Upper lobe of left lung (tissue), 6 donors: ENCODE data around the gene SP7. TPM values are rescaled to one million over a fixed set of nuclear protein-coding genes. Genes with fewer than 3 reads are reported as not detected.
A peak's percentile ranks its signal among the peaks of the same experiment; 100 is the strongest.

Experiments
- ATAC-seq, 2 donors: fragments of 200-7000 bp; cut with Tn5 transposase; one replicate each; pipeline ENCODE4 v1.9.1; 2022; ENCODE audit warnings: mild to moderate bottlenecking in 2 of 2, moderate library complexity in 2 of 2; ENCODE audit not compliant: low FRiP score in 2 of 2
- DNase-seq, 2 donors: peaks; one replicate each; pipeline ENCODE4 v3.0.0-alpha.2; 2019 to 2020
- H3K27ac ChIP-seq, 4 donors: fragments of 200-600 bp; sonication (generic); one replicate each; pipeline ENCODE4 v1.5.1; 2016 to 2019
- H3K27me3 ChIP-seq, 4 donors: fragments of 200-600 bp; sonication (generic); one replicate each; pipeline ENCODE4 v1.5.1; 2017 to 2019
- H3K36me3 ChIP-seq, 4 donors: fragments of 200-600 bp; sonication (generic); one replicate each; pipeline ENCODE4 v1.5.1; 2016 to 2019
- H3K4me1 ChIP-seq, 4 donors: fragments of 200-600 bp; sonication (generic); one replicate each; pipeline ENCODE4 v1.5.1; 2018 to 2019
- H3K4me3 ChIP-seq, 4 donors: fragments of 200-600 bp; sonication (generic); one replicate each; pipeline ENCODE4 v1.5.1; 2017 to 2019; ENCODE audit warnings: mild to moderate bottlenecking in 2 of 4, moderate library complexity in 1 of 4
- H3K9me3 ChIP-seq, 4 donors: fragments of 200-600 bp; sonication (generic); one replicate each; pipeline ENCODE4 v1.5.1; 2018 to 2019
- EP300 ChIP-seq, 4 donors: sonication (generic); formaldehyde crosslinking; IDR thresholded peaks; one replicate each; pipeline ENCODE4 v1.5.1; 2017; ENCODE audit warnings: antibody characterized with exemption in 4 of 4, control low read depth in 2 of 4
- POLR2A ChIP-seq, 4 donors: fragments of 450-650 bp; IDR thresholded peaks; one replicate each; pipeline ENCODE4 v1.5.1; 2016 to 2017; ENCODE audit warnings: antibody characterized with exemption in 4 of 4, mild to moderate bottlenecking in 2 of 4
- POLR2AphosphoS5 ChIP-seq, 2 donors: sonication (generic); formaldehyde crosslinking; IDR thresholded peaks; one replicate each; pipeline ENCODE4 v1.5.1; 2017; ENCODE audit warnings: antibody characterized with exemption in 2 of 2
- WGBS, 2 donors: methylation state at CpG; one replicate each; pipeline ENCODE4 v1.1.5; 2017 to 2018; 5-methylcytosine and 5-hydroxymethylcytosine counted together
- total RNA-seq, 6 donors: library from RNA; depleted of rRNA in 4 of 6; stranded (reverse); fragments of >200 nt in 4 of 6; gene quantifications; one replicate each; pipeline versions ENCODE4 v1.1.0 to v1.2.1, GENCODE V29; 2016 to 2021
- TF ChIP-seq, protein P1 (sequence below), 6 experiments: fragments of 450-650 bp in 4 of 6; fragments of 200-600 bp in 2 of 6; sonication (generic) in 2 of 6; IDR thresholded peaks; one replicate each; pipeline ENCODE4 v1.5.1; 2016 to 2019; ENCODE audit warnings: antibody characterized with exemption in 6 of 6
- donor health status: DM: no; HTN: no; CAD: no; lungs with moderate emphysema.
- donor health status: DM: no; HTN: yes; CAD: no; lungs with severe emphysema.

Gene SP7
- total RNA-seq, 6 donors from 2014 or later = not detected

- peaks cover 30 to 41% (median 34%) of the 10 kb centered on the region in 4 donors for H3K4me1 ChIP-seq
These were observed 11.2 kb downstream of the SP7 start for GRCh38 chr12:53324779-53325510.

DNA sequence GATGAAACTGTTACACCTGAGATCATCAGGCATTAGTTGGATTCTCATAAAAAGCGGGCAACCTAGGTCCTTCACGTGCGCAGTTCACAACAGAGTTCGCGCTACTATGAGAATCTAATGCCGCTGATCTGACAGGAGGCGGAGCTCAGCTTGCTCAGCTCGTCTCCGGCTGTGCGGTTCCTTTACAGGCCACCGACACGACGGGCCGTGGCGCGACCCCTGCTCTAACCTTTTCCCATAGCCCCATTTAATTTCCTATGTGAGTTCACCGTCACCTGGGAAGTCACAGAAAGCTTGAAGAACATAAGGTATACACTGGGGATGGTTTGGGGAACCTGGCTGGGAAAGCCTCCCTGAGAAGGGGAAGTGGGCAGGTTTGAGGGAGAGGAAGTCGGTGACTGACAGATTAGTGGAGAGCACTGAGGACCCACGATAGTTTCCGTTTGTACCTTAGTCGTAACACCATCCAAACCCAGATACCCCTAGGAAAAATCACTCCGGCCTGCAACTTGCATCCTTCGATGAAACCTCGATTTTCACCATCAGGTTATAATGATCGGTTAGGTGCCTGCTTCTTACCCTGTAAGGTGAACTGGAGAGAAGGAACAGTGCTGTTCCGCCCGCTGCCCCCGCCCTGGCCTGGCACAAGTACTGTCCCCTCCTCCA is 11.9 kb downstream of the SP7 start:
- peak overlapping the region in 3 of 4 donors; percentile 66 to 92 (median 72) for H3K4me3 ChIP-seq
- TF ChIP-seq POLR2A (IDR thresholded peaks at IDR 0.05) = no peak
- no peak for TF ChIP-seq POLR2AphosphoS5 (IDR thresholded peaks at IDR 0.05)
- TF ChIP-seq, protein P1, sequence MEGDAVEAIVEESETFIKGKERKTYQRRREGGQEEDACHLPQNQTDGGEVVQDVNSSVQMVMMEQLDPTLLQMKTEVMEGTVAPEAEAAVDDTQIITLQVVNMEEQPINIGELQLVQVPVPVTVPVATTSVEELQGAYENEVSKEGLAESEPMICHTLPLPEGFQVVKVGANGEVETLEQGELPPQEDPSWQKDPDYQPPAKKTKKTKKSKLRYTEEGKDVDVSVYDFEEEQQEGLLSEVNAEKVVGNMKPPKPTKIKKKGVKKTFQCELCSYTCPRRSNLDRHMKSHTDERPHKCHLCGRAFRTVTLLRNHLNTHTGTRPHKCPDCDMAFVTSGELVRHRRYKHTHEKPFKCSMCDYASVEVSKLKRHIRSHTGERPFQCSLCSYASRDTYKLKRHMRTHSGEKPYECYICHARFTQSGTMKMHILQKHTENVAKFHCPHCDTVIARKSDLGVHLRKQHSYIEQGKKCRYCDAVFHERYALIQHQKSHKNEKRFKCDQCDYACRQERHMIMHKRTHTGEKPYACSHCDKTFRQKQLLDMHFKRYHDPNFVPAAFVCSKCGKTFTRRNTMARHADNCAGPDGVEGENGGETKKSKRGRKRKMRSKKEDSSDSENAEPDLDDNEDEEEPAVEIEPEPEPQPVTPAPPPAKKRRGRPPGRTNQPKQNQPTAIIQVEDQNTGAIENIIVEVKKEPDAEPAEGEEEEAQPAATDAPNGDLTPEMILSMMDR (IDR thresholded peaks at IDR 0.05) = no peak
- no peak for TF ChIP-seq EP300 (IDR thresholded peaks at IDR 0.05)
- H3K27me3 ChIP-seq = no peaks in the 10 kb centered on the region
- peaks cover 30 to 43% (median 34%) of the 10 kb centered on the region in 4 donors for H3K4me1 ChIP-seq
- H3K27ac ChIP-seq = peak overlapping the region; percentile 87 to 96 (median 90)
- no peaks in the 10 kb centered on the region for H3K9me3 ChIP-seq
- DNase-seq = peak; percentile 60 to 82
- H3K36me3 ChIP-seq = peaks cover 0 to 1% (median 0%) of the 10 kb centered on the region in 4 donors
- 24 to 30% methylated on average over 8 to 28 of the region's 28 CpGs for WGBS, 2 donors
- ATAC-seq = no peak

More at GRCh38 chr12:53324779-53325510, 11.2 kb downstream of the SP7 start:
- peak; percentile 91 to 92 for ATAC-seq
- no peaks in the 10 kb centered on the region for H3K9me3 ChIP-seq
- 1% methylated on average over 33 of the region's 69 CpGs; no CpG with 5 or more reads in 1 of the 2 donors for WGBS, 2 donors
- no peaks in the 10 kb centered on the region for H3K36me3 ChIP-seq
- H3K27ac ChIP-seq = peak overlapping the region; percentile 87 to 96 (median 90)
- H3K4me3 ChIP-seq = peak overlapping the region; percentile 61 to 92 (median 69)
- TF ChIP-seq POLR2A (IDR thresholded peaks at IDR 0.05) = peak in 3 of 4 donors; percentile 62 to 77 (median 72)
- peak; percentile 6 to 76 for TF ChIP-seq POLR2AphosphoS5 (IDR thresholded peaks at IDR 0.05)
- TF ChIP-seq, protein P1 (IDR thresholded peaks at IDR 0.05) = peak; percentile 66 to 95 (median 88)
- peak in 1 of 4 donors; percentile 11 for TF ChIP-seq EP300 (IDR thresholded peaks at IDR 0.05)
- peak; percentile 96 for DNase-seq
- H3K27me3 ChIP-seq = no peaks in the 10 kb centered on the region

GRCh38 chr12:53320352-53321195 is 15.6 kb downstream of the SP7 start:
- peak overlapping the region; percentile 83 to 95 (median 88) for H3K27ac ChIP-seq
- peak overlapping the region; percentile 59 to 84 (median 73) for H3K4me3 ChIP-seq
- ATAC-seq = no peak
- DNase-seq = no peak
- WGBS, 2 donors = 40 to 41% methylated on average over 10 of the region's 10 CpGs
- H3K36me3 ChIP-seq = peaks cover 0 to 33% (median 17%) of the 10 kb centered on the region in 4 donors
- TF ChIP-seq, protein P1 (IDR thresholded peaks at IDR 0.05) = no peak
- no peak for TF ChIP-seq EP300 (IDR thresholded peaks at IDR 0.05)
- TF ChIP-seq POLR2AphosphoS5 (IDR thresholded peaks at IDR 0.05) = no peak
- no peak for TF ChIP-seq POLR2A (IDR thresholded peaks at IDR 0.05)
- H3K9me3 ChIP-seq = no peaks in the 10 kb centered on the region
- H3K27me3 ChIP-seq = no peaks in the 10 kb centered on the region
- peaks cover 23 to 37% (median 27%) of the 10 kb centered on the region in 4 donors for H3K4me1 ChIP-seq

DNA sequence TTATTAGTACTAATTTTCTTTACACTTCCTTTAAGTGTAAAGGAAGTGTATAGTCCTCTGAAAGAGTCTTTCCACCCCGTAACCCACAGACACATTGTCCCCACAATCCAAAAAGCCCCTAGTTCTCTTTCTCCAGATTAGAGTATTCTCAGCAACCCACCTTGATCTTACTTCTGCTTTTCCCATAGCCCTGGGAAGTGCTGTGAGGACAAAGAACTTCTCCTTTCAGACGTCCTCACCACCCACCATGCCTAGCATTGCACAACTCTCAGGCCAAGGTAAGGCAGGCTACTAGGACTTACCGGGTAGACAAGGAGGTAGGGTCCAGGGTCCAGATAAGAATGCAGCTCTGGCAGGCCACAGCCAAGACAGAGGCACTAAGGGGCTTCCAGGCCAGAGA is 22.2 kb downstream of the SP7 start:
- peaks cover 11 to 75% (median 55%) of the 10 kb centered on the region in 4 donors for H3K36me3 ChIP-seq
- no peaks in the 10 kb centered on the region for H3K27me3 ChIP-seq
- H3K27ac ChIP-seq = no peak overlapping the region
- no peak overlapping the region for H3K4me3 ChIP-seq
- WGBS, 2 donors = 61 to 76% methylated on average over 2 of the region's 3 CpGs
- DNase-seq = no peak
- no peaks in the 10 kb centered on the region for H3K4me1 ChIP-seq
- H3K9me3 ChIP-seq = no peaks in the 10 kb centered on the region
- TF ChIP-seq, protein P1 (IDR thresholded peaks at IDR 0.05) = no peak
- TF ChIP-seq EP300 (IDR thresholded peaks at IDR 0.05) (no peak), POLR2AphosphoS5 (IDR thresholded peaks at IDR 0.05) (no peak), POLR2A (IDR thresholded peaks at IDR 0.05) (no peak)
- no peak for ATAC-seq
